NCI-H146 treated with DMSO at 0.1 percent for 48 hours (cell line): Measurements from ENCODE around the gene MGAT4B.

Experiments
- DNase-seq: peaks from one replicate; lab custom pipeline; 2025; ENCODE audit not compliant: unreplicated experiment; lab: John Stamatoyannopoulos, UW

The MGAT4B gene

GRCh38 chr5:179749857-179750508 lies 56.7 kb downstream of the MGAT4B start:
- DNase-seq = no peak

- no peak for DNase-seq
Observed at GRCh38 chr5:179747811-179748210, 58.9 kb downstream of the MGAT4B start.
